ENCODE measurements around the gene KRT27.
A peak's percentile ranks its signal among the peaks of the same experiment; 100 is the strongest.

KRT27 gene

GRCh38 chr17:40800381-40800780 lies 18.0 kb upstream of the KRT27 start:
- in situ Hi-C loops (cut with HindIII; ENCODE audit: low pct_unique_long_range_greater_than_20kb, low sequenced_read_pairs), result no loop called here
- TF ChIP-seq JUND (IDR thresholded peaks at IDR 0.05; ENCODE audit: low read depth), result no peak
- DNase-seq (ENCODE audit: low read depth in 1 of 2, low spot score in 1 of 2), result no peak

GRCh38 chr17:40799859-40800258 lies 17.5 kb upstream of the KRT27 start, which contains the start of gene KRT28:
Gene KRT28 (minus strand): TSS chr17:40799959. CDS start chr17:40799893, 66 bp downstream.
- TF ChIP-seq JUND (IDR thresholded peaks at IDR 0.05; ENCODE audit: low read depth), result no peak
- in situ Hi-C loops (cut with HindIII; ENCODE audit: low pct_unique_long_range_greater_than_20kb, low sequenced_read_pairs), result no loop called here
- no peak for DNase-seq (ENCODE audit: low read depth in 1 of 2, low spot score in 1 of 2)

- no peak for TF ChIP-seq JUND (IDR thresholded peaks at IDR 0.05; ENCODE audit: low read depth)
- in situ Hi-C loops (cut with HindIII; ENCODE audit: low pct_unique_long_range_greater_than_20kb, low sequenced_read_pairs), result no loop called here
- no peak for DNase-seq (ENCODE audit: low read depth in 1 of 2, low spot score in 1 of 2)
Measured at GRCh38 chr17:40796846-40797245, 14.5 kb upstream of the KRT27 start.

GRCh38 chr17:40795019-40795667 lies 12.8 kb upstream of the KRT27 start:
- in situ Hi-C loops (cut with HindIII; ENCODE audit: low pct_unique_long_range_greater_than_20kb, low sequenced_read_pairs), result no loop called here
- DNase-seq (ENCODE audit: low read depth in 1 of 2, low spot score in 1 of 2), result no peak
- TF ChIP-seq JUND (IDR thresholded peaks at IDR 0.05; ENCODE audit: low read depth), result no peak

- in situ Hi-C loops (cut with HindIII; ENCODE audit: low pct_unique_long_range_greater_than_20kb, low sequenced_read_pairs), result no loop called here
- DNase-seq (ENCODE audit: low read depth in 1 of 2, low spot score in 1 of 2), result no peak
- no peak for TF ChIP-seq JUND (IDR thresholded peaks at IDR 0.05; ENCODE audit: low read depth)
Measured at GRCh38 chr17:40794466-40794865, 12.1 kb upstream of the KRT27 start.

GRCh38 chr17:40793832-40794231 lies 11.5 kb upstream of the KRT27 start:
- in situ Hi-C loops (cut with HindIII; ENCODE audit: low pct_unique_long_range_greater_than_20kb, low sequenced_read_pairs), result no loop called here
- no peak for DNase-seq (ENCODE audit: low read depth in 1 of 2, low spot score in 1 of 2)
- TF ChIP-seq JUND (IDR thresholded peaks at IDR 0.05; ENCODE audit: low read depth), result no peak

- in situ Hi-C loops (cut with HindIII; ENCODE audit: low pct_unique_long_range_greater_than_20kb, low sequenced_read_pairs), result no loop called here
- TF ChIP-seq JUND (IDR thresholded peaks at IDR 0.05; ENCODE audit: low read depth), result no peak
- DNase-seq (ENCODE audit: low read depth in 1 of 2, low spot score in 1 of 2), result peak; percentile 37 to 78
Measured at GRCh38 chr17:40791787-40792436, 9.6 kb upstream of the KRT27 start.

- in situ Hi-C loops (cut with HindIII; ENCODE audit: low pct_unique_long_range_greater_than_20kb, low sequenced_read_pairs), result no loop called here
- no peak for DNase-seq (ENCODE audit: low read depth in 1 of 2, low spot score in 1 of 2)
- no peak for TF ChIP-seq JUND (IDR thresholded peaks at IDR 0.05; ENCODE audit: low read depth)
Measured at GRCh38 chr17:40791111-40791510, 8.8 kb upstream of the KRT27 start.

GRCh38 chr17:40779181-40779909 lies 3.0 kb downstream of the KRT27 start:
- no peak for TF ChIP-seq JUND (IDR thresholded peaks at IDR 0.05; ENCODE audit: low read depth)
- in situ Hi-C loops (cut with HindIII; ENCODE audit: low pct_unique_long_range_greater_than_20kb, low sequenced_read_pairs), result no loop called here
- no peak for DNase-seq (ENCODE audit: low read depth in 1 of 2, low spot score in 1 of 2)

- TF ChIP-seq JUND (IDR thresholded peaks at IDR 0.05; ENCODE audit: low read depth), result no peak
- in situ Hi-C loops (cut with HindIII; ENCODE audit: low pct_unique_long_range_greater_than_20kb, low sequenced_read_pairs), result no loop called here
- DNase-seq (ENCODE audit: low read depth in 1 of 2, low spot score in 1 of 2), result no peak
Measured at GRCh38 chr17:40778461-40778860, 3.9 kb downstream of the KRT27 start.

GRCh38 chr17:40777971-40778370 lies 4.4 kb downstream of the KRT27 start:
- no peak for TF ChIP-seq JUND (IDR thresholded peaks at IDR 0.05; ENCODE audit: low read depth)
- no peak for DNase-seq (ENCODE audit: low read depth in 1 of 2, low spot score in 1 of 2)
- in situ Hi-C loops (cut with HindIII; ENCODE audit: low pct_unique_long_range_greater_than_20kb, low sequenced_read_pairs), result no loop called here

- DNase-seq (ENCODE audit: low read depth in 1 of 2, low spot score in 1 of 2), result no peak
- in situ Hi-C loops (cut with HindIII; ENCODE audit: low pct_unique_long_range_greater_than_20kb, low sequenced_read_pairs), result no loop called here
- no peak for TF ChIP-seq JUND (IDR thresholded peaks at IDR 0.05; ENCODE audit: low read depth)
Measured at GRCh38 chr17:40777459-40777858, 4.9 kb downstream of the KRT27 start.

- no peak for TF ChIP-seq JUND (IDR thresholded peaks at IDR 0.05; ENCODE audit: low read depth)
- in situ Hi-C loops (cut with HindIII; ENCODE audit: low pct_unique_long_range_greater_than_20kb, low sequenced_read_pairs), result no loop called here
- no peak for DNase-seq (ENCODE audit: low read depth in 1 of 2, low spot score in 1 of 2)
Measured at GRCh38 chr17:40775945-40776344, 6.4 kb downstream of the KRT27 start.
